ENCODE data around the gene GET3. TPM values are rescaled to one million over a fixed set of nuclear protein-coding genes. Genes with fewer than 3 reads are reported as not detected.

GET3 gene
- 79.8 and 154 TPM in 2 replicates for total RNA-seq

DNA sequence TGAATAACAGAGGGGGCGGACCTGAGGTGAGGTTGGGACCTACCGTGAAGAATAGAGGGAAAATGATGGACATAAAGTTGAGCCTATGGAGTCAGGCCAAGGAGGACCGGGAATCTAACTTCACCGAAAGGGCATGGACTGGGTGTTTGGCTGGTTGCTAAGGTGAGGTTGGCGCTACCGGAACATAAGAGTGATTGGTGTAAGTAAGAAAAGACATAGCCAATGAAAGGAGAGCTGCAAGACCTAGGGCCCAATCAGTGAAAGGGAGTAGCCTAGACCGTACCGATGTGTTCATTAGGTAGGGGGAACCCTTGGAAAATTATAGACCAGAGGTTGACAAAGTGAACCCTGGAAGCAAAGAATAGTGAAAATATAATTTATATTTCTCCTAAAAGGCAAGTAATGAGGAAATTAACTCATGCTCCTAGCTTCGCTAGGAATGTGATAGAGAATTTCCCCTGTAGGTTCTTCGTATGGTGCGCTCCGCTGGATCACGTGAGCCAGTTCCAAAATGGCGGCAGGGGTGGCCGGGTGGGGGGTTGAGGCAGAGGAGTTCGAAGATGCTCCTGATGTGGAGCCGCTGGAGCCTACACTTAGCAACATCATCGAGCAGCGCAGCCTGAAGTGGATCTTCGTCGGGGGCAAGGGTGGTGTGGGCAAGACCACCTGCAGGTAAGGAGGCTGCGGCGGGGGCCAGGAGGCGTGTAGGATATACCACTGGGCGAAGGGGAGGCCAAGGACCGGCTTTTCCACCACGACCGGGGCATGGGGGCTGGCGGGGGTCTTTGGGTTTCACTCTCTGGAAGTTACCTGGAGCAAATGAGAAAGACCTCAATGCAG lies at the start of gene GET3:
Gene GET3 (plus strand): TSS at position 503 of the 840 bp plus-strand sequence. CDS start 9 bp downstream, at position 512.

DNA sequence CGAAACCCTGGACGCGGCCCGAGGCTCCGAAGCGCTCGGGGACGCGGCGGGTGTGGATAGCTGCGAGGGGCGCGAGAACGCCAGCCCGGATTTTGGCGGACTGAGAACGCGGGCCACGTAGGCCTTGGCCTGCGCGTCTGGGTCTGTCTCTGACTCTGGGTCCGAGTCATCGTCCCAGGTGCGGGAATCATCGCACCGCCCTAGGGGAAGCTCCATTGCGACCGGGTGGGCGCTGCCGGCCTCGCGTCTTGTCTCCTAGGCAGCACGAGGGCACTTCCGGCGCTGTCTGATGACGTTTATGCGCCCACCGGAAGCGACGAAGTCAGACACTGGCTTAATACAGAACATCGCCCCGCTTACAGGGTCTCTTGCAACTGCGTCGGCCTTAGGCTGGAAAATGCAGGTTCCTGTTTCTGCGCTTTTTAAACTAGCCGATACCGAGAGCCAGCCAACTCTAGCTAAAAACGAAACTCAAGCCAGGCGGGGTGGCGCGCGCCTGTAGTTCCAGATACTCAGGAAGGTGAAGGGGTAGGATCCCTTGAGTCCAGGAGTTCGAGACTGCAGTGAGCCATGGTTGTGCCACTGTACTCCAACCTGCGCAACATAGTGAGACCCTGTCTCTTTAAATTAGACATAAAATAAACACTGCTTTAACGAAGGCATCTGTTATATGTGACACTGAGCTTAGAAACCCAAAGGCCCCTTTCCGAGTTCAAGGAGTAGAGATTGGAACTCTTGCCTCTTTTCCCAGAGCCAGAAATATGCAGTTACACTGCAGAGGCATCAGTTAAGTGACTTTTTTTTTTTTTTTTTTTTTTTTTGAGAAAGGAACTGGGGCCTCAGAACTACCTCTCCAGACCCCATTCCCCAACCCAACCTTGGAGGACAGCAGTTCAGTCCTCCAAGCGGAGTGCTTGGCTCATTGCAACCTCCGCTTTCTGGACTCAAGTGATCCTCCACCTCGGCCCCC lies 40.6 kb upstream of the GET3 start, which contains the start of gene FBXW9:
Gene FBXW9 (minus strand): TSS at position 266 of the 970 bp plus-strand sequence. CDS start 50 bp downstream, at position 216.

DNA sequence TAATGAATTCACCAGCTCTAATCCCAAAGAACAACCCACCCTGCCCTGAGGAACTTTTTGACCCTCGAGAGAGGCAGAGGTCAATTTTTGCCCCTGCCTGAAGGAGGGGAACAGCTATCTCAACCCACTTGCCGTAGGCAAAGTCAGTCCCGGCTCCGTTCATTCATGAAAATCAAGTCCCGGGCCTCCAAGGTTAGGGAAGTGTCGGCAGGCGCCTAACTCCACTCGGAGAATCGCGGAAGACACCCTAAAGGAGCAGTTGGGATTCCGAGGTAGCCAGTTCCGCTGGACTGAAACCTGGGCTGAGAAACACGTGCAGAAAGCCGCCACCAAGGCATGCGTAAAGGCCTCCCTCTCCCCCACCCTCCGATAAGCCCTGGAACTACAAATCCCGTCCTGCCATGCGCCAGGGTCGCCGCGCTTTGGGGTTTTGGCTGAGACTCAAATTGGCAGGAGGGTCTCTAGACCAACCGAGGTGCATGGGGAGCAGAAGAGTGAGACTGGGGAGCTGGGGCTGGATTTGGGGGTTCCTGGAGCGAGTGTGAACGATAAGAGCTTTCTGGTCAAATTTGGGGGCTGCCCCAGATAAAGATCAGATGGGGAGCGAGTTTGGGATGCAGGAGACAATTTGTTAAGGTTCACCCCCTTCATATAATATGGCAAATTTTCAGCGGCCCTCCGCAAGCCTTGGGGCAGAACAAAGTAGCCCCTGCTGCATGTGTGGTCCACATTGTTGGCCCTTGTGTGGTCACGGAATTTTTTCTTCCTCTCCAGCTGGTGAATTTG lies 13.5 kb upstream of the GET3 start, which contains the start of gene TNPO2:
Gene TNPO2 (minus strand): TSS at position 292 of the 786 bp plus-strand sequence. CDS start 2,955 bp downstream, outside the sequence.

DNA sequence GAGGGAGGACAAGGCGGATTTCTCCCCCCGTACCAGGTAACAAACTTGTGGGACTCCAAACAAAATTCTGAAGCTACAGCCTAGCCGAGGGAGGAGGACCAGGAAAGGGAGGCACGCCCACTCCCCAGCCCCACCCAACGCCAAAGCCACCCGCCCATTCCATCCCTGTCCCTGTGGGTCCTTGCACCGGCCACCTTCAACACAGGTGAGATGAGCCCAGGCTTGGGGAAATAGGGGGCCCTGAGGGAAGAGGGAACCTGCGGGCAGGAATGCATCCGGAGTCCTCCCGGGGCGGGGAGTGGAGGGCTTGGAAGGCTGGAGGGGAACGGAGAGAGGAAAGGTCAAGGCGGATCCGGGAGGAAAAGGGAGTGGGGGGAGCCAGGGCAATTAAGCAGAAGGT lies 14.3 kb downstream of the GET3 start, which contains the start of gene BEST2:
Gene BEST2 (plus strand): TSS at position 157 of the 400 bp plus-strand sequence. CDS start 802 bp downstream, outside the sequence.

DNA sequence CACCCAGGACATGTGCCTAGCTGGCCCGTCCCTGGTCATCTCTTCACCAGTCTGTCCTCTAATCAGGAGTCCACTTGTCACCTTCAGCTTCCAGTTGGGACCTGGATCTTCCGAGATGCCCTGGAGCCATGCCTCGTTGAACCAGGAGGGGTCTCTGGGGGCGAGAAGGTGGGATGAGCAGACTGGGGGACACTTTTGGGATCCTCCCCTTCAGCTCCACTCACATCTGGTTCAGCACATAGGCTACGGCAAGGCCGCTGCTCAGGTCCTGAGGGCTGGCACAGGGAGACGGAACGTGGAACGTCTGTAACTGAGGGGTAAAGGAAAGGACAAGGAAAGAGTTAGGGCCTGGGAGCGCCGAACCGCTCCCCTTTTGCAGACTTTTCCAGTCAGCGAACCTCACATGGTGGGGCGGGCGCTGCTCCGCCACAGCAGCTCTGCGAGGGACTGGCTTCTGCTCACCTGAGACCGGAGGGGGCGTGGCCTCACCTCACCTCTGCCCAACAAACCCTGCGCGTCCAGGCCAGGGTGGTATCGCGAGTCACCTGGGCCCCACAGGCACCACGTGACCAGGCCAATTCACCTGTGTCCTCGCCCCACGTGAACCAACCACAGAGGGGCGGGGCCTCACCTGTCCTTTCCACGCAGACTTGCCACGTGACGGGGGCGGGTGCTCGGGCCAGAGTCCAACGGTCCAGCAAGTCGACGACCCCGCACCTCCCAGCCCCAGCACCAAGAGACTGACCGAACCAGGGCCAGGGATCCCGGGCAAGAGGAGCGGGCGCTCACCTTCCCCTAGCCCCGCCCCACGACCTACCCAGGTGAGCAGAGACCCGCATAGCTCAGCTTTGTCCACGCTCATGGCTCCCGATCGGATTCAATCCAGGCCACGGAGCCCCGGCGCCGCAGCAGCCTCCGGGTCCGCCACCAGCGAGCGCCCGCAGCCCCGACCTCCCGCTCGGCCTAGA lies 37.6 kb downstream of the GET3 start, which contains the start of gene HOOK2:
Gene HOOK2 (minus strand): TSS at position 965 of the 968 bp plus-strand sequence. CDS start 103 bp downstream, at position 862.

DNA sequence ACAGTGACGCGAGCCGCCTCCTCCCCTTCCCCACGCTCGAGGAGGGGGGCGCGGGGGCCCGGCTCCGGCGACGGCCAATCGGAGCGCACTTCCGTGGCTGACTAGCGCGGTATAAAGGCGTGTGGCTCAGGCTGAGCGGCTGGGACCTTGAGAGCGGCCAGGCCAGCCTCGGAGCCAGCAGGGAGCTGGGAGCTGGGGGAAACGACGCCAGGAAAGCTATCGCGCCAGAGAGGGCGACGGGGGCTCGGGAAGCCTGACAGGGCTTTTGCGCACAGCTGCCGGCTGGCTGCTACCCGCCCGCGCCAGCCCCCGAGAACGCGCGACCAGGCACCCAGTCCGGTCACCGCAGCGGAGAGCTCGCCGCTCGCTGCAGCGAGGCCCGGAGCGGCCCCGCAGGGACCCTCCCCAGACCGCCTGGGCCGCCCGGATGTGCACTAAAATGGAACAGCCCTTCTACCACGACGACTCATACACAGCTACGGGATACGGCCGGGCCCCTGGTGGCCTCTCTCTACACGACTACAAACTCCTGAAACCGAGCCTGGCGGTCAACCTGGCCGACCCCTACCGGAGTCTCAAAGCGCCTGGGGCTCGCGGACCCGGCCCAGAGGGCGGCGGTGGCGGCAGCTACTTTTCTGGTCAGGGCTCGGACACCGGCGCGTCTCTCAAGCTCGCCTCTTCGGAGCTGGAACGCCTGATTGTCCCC lies 54.2 kb downstream of the GET3 start, which contains the start of gene JUNB:
Gene JUNB (plus strand): TSS at position 142 of the 706 bp plus-strand sequence. CDS start 286 bp downstream, at position 428.

Other genes starting within 250 kb of the GET3 start
- gene ZNF564, start 186.0 kb upstream of the GET3 start, total RNA-seq = 8.6 and 11.6 TPM in 2 replicates
- gene ZNF490, start 126.7 kb upstream of the GET3 start, total RNA-seq = 7.3 and 10.9 TPM in 2 replicates
- 15.9 and 17.5 TPM in 2 replicates for gene ZNF791, start 126.6 kb upstream of the GET3 start, total RNA-seq
- gene MAN2B1, start 70.8 kb upstream of the GET3 start, total RNA-seq = 13.8 and 32.4 TPM in 2 replicates
- 9.9 and 11.3 TPM in 2 replicates for gene WDR83, start 70.7 kb upstream of the GET3 start, total RNA-seq
- 58.6 and 74.8 TPM in 2 replicates for gene DHPS, start 55.6 kb upstream of the GET3 start, total RNA-seq
- not detected in 2 replicates for gene GNG14, start 49.5 kb upstream of the GET3 start, total RNA-seq
- gene FBXW9, start 40.9 kb upstream of the GET3 start, total RNA-seq = 3.7 and 7.9 TPM in 2 replicates
- gene TNPO2, start 13.6 kb upstream of the GET3 start, total RNA-seq = 27.0 and 27.1 TPM in 2 replicates
- 121 and 222 TPM in 2 replicates for gene TRIR, start 2.8 kb upstream of the GET3 start, total RNA-seq
- gene BEST2, start 14.3 kb downstream of the GET3 start, total RNA-seq = not detected in 2 replicates
- 11.1 and 18.3 TPM in 2 replicates for gene HOOK2, start 38.1 kb downstream of the GET3 start, total RNA-seq
- 78.2 and 101 TPM in 2 replicates for gene JUNB, start 54.0 kb downstream of the GET3 start, total RNA-seq
- 184 and 196 TPM in 2 replicates for gene PRDX2, start 64.3 kb downstream of the GET3 start, total RNA-seq
- not detected in 2 replicates for gene THSD8, start 64.6 kb downstream of the GET3 start, total RNA-seq
- gene RNASEH2A, start 69.1 kb downstream of the GET3 start, total RNA-seq = 10.1 and 78.6 TPM in 2 replicates
- not detected in 2 replicates for gene RTBDN, start 97.1 kb downstream of the GET3 start, total RNA-seq
- 3.4 TPM in 1 of 2 replicates, not detected in the other for gene MAST1, start 101.0 kb downstream of the GET3 start, total RNA-seq
- 7.9 and 28.8 TPM in 2 replicates for gene DNASE2, start 144.0 kb downstream of the GET3 start, total RNA-seq
- not detected in 2 replicates for gene KLF1, start 149.7 kb downstream of the GET3 start, total RNA-seq
- gene GCDH, start 153.7 kb downstream of the GET3 start, total RNA-seq = 30.4 and 48.3 TPM in 2 replicates
- gene SYCE2, start 181.8 kb downstream of the GET3 start, total RNA-seq = 0.19 and 0.28 TPM in 2 replicates
- gene FARSA, start 196.2 kb downstream of the GET3 start, total RNA-seq = 55.8 and 94.5 TPM in 2 replicates
- 1,835 and 1,876 TPM in 2 replicates for gene CALR, start 201.1 kb downstream of the GET3 start, total RNA-seq
- gene RAD23A, start 208.4 kb downstream of the GET3 start, total RNA-seq = 42.6 and 75.7 TPM in 2 replicates
- 13.5 and 41.2 TPM in 2 replicates for gene GADD45GIP1, start 219.7 kb downstream of the GET3 start, total RNA-seq
- not detected in 2 replicates for gene DAND5, start 232.1 kb downstream of the GET3 start, total RNA-seq